ENCODE data around the gene FAM90A26. TPM values are rescaled to one million over a fixed set of nuclear protein-coding genes. Genes with fewer than 3 reads are reported as not detected.
"Not testable (repeated sequence)": the region's sequence is repeated elsewhere in the genome, so short reads cannot be mapped to it uniquely, and the experiment has no call there.

FAM90A26 gene, protein sequence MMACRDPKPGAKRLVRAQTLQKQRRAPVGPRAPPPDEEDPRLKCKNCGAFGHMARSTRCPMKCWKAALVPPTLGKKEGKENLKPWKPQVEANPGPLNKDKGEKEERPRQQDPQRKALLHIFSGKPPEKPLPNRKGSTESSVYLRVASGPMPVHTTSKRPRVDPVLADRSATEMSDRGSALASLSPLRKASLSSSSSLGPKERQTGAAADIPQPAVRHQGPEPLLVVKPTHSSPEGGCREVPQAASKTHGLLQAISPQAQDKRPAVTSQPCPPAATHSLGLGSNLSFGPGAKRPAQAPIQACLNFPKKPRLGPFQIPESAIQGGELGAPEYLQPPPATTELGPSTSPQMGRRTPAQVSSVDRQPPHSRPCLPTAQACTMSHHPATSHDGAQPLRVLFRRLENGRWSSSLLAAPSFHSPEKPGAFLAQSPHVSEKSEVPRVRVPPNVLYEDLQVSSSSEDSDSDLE
- not detected in 2 replicates for total RNA-seq (2014; rRNA removed; shearing (Covaris generic); ENCODE audit: low replicate concordance)

DNA sequence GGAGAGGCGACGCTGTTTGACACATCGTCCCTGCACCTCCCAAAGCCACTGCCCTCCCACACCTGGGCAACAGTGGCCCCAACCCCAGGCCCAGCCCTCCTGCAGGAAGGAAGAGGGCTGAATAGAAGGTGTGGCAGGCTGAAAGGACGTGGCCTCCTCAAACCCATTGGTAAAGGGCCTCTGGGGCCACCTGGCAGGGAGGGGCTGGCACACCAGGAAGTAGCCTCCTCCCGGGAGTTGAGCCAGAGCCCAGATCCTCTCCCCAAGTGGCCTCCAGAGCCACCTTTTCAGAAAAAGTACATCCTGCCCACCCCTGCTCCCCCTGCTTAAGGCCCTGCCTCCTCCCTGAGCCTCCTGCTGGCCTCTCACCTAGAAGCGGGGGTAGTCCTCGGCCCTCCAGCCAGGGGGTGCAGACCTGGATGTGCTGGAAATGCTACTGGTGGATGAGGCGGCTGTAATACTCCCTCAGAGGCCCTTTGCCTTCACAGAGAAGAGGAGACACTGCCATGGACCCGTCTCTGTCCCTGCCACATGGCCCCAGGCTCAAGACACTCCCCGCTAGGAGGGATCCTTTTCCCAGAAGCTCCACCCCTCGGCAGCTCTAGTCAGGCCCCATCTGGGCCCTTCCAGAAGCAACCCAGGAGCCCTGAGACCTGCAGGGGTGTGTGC, at the start of gene FAM90A26:
TSS of gene FAM90A26 (plus strand) at position 619 of the 669 bp plus-strand sequence. CDS start 2,764 bp downstream, outside the sequence.
- not testable (repeated sequence) for H3K4me3 ChIP-seq, H3K36me3 ChIP-seq, H3K27me3 ChIP-seq, H3K9me3 ChIP-seq
- peak; percentile 53 for DNase-seq

DNA sequence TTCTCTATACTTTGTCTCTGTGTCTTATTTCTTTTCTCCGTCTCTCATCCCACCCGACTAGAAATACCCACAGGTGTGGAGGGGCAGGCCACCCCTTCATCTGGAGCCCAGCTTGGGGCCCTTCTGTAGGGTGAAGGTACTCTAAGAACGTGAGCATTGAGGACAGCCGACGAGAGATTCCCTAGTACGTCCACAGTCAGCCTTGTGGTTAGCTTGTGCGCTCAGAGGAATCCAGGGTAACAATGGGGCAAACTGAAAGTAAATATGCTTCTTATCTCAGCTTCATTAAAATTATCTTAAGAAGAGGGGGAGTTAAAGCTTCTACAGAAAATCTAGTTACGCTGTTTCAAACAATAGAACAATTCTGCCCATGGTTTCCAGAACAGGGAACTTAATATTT, 47.5 kb upstream of the FAM90A26 start:
- H3K36me3 ChIP-seq, H3K27me3 ChIP-seq, DNase-seq, H3K9me3 ChIP-seq, H3K4me3 ChIP-seq: not testable (repeated sequence)

DNA sequence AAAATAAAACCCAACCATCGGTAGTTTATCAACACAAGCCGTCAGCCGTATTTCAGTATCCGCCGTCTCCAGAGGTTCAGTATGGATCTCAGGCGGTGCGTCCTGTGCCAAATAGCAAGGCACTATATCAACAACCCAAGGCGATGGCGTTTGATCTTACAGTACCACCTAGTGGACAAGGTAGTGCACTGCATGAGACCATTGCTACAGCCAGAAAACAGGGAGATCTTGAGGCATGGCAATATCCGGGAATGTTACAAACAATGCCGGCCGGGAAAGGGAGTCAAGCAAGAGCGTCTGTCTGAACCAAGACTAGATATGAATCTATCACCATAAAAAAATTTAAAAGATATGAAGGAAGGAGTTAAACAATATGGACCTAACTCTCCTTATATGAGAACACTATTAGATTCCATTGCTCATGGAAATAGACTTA, 46.6 kb upstream of the FAM90A26 start:
- not testable (repeated sequence) for H3K4me3 ChIP-seq, H3K36me3 ChIP-seq, H3K27me3 ChIP-seq, H3K9me3 ChIP-seq
- peak; percentile 10 for DNase-seq

DNA sequence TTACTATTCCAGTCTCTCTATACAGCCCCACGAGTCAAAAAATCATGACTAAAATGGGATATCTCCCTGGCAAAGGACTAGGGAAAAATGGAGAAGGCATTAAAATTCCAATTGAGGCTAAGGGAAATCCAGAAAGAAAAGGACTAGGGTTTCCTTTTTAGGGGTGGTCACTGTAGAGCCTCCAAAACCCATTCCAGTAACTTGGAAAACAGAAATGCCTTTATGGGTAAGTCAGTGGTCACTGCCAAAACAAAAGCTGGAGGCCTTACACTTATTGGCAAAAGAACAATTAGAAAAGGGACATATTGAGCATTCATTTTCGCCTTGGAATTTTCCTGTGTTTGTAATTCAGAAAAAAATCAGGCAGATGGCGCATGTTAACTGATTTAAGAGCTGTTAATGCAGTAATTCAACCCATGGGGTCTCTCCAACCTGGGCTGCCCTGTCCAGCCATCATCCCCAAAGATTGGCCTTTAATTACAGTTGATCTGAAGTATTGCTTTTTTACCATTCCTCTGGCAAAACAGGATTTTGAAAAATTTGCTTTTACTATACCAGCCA, 44.5 kb upstream of the FAM90A26 start:
- not testable (repeated sequence) for H3K36me3 ChIP-seq, H3K4me3 ChIP-seq, H3K27me3 ChIP-seq, DNase-seq, H3K9me3 ChIP-seq

DNA sequence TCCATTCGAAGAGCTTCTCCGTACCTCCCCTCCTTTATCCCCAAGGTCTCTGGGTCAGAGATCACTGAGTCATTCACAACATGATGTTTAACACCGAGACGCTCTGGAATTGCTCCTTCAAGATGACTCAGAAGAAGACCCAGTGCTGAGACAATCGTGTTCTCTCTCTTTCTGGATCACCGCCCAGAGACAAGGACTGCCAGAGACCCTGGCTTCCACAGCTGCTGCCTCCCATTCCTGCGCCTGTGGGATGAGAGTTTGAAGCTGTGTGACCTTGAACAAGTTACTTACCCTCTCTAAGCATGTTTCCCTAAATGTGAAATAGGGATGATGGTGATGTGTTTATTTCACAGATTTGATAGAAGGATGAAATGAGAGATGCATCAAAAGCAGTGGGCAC, 38.8 kb upstream of the FAM90A26 start:
- H3K36me3 ChIP-seq, H3K4me3 ChIP-seq, H3K27me3 ChIP-seq, H3K9me3 ChIP-seq: not testable (repeated sequence)
- DNase-seq = peak; percentile 83

DNA sequence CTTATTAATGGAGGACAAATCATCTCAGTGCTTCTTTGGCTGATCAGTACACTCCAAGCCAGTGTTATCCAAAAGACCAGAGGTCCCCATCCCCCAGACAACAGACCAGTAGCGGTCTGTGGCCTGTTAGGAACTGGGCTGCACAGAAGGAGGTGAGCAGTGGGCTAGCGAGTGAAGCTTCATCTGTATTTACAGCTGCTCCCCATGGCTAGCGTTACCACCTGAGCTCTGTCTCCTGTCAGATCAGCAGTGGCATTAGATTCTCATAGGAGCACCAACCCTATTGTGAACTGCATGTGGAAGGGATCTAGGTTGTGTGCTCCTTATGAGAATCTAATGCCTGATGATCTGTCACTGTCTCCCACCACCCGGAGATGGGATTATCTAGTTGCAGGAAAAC, 37.4 kb upstream of the FAM90A26 start:
- DNase-seq, H3K36me3 ChIP-seq, H3K9me3 ChIP-seq, H3K4me3 ChIP-seq, H3K27me3 ChIP-seq: not testable (repeated sequence)

DNA sequence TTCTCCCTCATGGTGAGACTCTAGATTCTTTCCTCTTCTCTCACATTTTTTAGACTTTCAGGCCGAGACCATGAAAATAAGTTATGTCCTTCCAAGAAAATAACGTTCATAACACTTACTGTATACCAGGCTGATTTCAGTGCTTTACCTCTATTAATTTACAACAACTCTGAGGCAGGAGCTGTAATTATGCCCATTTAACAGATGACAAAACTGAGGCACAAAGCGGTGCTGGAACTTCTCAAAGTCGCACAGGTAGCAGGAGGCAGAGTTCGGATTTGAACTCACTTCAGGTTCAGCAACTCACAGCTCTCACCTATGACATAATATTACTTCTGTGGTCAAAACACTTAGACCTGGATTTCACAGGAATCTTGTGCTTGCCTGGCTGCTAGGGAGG, 36.2 kb upstream of the FAM90A26 start:
- not testable (repeated sequence) for H3K27me3 ChIP-seq, DNase-seq, H3K4me3 ChIP-seq, H3K36me3 ChIP-seq, H3K9me3 ChIP-seq

DNA sequence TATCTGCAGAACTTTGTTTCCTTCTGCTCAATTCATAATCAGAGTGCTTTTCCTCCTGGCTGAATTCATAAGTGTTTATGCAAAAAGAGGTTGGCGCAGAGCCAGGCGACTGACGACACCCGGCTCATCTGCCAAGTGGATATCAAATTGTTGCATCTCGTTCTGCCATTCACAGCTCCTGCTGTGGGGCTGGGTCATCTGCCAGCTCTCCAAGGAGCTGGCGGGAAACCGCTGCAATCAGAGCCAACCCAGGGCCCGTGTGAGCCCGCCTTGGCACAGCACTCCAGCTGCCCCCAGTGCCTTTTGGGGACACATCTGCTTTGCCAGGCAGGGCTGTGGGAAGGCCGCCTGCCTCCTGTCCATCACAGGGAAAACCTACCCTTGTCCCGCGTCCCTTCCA, 35.7 kb upstream of the FAM90A26 start:
- not testable (repeated sequence) for H3K27me3 ChIP-seq, H3K36me3 ChIP-seq, H3K9me3 ChIP-seq, H3K4me3 ChIP-seq
- DNase-seq = peak; percentile 83

DNA sequence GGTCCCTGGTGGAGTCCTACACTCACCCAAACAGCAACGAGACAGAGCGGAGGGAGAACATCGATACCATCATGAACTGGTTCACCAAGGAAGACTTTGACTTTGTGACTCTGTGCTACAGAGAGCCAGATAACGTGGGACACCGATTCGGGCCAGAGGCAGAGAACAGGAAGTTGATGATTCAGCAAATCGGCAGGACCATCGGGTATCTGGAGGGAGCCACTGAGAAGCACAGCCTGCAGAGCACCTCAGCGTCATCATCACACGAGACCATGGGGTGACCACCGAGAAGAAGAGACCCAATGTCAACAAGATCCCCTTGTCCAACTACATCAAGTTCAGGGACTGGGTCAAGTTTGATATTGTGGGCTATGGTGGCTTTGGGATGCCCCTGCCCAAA, 29.2 kb upstream of the FAM90A26 start:
- H3K27me3 ChIP-seq, DNase-seq, H3K9me3 ChIP-seq, H3K4me3 ChIP-seq, H3K36me3 ChIP-seq: not testable (repeated sequence)

DNA sequence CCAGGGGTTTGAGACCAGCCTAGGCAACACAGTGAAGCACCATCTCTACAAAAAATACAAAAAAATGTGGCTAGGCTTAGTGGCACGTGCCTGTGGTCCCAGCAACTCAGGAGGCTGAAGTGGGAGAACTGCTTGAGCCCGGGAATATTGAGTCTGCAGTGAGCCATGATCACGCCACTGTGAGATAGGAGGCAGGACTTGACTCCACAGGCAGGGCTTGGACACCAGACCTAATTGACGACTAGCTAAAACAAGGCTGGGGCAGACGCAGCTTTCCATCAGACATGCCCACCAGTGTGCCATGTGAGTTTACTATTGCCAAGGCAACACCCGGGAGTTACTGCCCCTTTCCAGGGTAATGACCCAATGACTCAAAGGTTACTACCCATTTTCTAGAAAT, 27.4 kb upstream of the FAM90A26 start:
- not testable (repeated sequence) for H3K27me3 ChIP-seq, H3K9me3 ChIP-seq, DNase-seq, H3K4me3 ChIP-seq, H3K36me3 ChIP-seq

DNA sequence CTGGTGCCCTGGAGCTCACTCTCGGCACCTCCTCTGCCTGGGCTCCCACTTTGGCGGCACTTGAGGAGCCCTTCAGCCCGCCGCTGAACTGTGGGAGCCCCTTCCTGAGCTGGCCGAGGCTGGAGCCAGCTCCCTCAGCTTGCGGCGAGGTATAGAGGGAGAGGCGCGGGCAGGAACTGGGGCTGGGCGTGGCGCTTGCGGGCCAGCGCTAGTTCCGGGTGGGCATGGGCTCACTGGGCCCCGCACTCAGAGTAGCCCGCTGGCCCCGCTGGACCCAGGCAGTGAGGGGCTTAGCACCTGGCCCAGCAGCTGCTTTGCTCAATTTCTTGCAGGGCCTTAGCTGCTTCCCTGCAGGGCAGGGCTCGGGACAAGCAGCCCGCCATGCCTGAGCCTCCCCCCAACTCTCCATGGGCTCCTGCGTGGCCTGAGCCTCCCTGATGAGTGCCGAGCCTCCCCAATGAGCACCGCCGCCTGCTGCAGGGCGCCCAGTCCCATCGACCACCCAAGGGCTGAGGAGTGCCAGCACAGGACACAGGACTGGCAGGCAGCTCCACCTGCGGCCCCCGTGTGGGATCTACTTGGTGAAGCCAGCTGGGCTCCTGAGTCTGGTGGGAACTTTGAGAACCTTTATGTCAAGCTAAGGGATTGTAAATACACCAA, 26.7 kb upstream of the FAM90A26 start:
- Histone ChIP-seq H3K27me3 (no peaks in the 10 kb centered on the region), H3K36me3 (no peaks in the 10 kb centered on the region), H3K9me3 (no peaks in the 10 kb centered on the region), H3K4me3 (no peak overlapping the region)
- no peak for DNase-seq

DNA sequence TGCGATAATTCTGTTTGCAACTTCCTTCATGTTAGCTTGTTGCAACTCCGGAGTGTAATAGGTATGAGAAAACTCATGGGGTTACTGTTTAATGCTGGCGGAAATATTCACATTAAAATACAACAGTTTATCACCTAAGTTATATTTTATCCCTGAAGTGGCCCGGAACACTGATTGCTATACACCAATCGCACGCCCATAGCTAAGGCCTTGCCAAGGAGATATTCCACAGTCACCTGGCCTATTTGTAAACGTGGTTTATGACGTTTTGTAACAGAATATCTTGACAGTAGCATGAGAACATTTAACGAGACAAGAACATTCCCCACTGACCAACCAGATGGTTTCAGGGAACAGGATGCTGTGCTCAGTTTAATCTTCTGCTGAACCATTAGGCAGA, 23.2 kb upstream of the FAM90A26 start:
- no peaks in the 10 kb centered on the region for H3K36me3 ChIP-seq
- no peaks in the 10 kb centered on the region for H3K9me3 ChIP-seq
- H3K27me3 ChIP-seq = no peaks in the 10 kb centered on the region
- DNase-seq = no peak
- no peak overlapping the region for H3K4me3 ChIP-seq

DNA sequence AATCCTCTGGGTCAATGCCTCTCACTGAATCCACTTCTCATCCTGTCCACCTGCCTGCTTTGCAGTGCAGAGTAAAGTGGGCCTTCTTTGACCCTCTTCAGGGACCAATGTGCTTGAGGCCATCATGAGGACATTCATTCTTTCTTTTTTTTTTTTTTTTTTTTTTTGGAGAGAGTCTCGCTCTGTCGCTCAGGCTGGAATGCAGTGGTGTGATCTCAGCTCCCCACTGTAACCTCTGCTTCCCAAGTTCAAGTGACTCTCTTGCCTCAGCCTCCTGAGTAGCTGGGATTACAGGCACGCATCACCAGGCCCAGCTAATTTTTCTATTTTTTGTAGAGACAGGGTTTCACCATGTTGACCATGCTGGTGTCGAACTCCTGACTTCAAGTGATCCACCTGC, 22.8 kb upstream of the FAM90A26 start:
- not testable (repeated sequence) for H3K36me3 ChIP-seq, H3K4me3 ChIP-seq, DNase-seq, H3K27me3 ChIP-seq, H3K9me3 ChIP-seq

DNA sequence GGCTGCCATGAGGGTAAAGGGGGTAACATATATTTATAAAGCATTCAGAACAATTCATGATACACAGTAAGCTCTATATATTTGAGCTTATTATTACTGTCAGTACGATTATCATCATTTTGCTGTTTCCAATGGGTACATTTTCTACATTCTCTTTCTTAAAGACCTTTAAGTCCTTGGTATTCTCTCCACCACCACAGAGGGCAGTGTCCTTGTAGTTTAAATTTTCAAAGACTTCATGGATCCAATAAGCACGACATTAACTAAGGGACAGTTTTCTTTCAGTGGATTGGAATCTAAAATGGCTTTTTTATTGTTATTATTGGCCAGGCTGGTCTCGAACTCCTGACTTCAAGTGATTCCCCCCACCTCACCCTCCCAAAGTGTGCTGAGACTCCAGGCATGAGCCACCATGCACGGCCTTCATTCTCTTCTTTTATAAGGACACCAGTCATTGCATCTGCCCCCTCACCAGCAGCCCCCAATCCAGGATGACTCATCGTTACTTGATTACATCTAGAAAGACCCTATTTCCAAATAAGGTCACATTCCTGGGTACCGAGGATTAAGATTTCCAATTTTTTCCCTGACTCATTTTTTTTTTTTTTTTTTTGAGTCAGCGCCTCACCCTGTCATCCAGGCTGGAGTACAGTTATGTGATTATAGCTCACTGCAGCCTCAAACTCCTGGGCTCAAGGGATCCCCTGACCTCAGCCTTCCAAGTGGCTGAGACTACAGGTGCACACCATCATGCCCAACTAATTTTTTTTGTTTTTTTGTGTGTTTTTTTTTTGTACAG, 21.4 kb upstream of the FAM90A26 start:
- not testable (repeated sequence) for DNase-seq, H3K4me3 ChIP-seq, H3K27me3 ChIP-seq, H3K9me3 ChIP-seq, H3K36me3 ChIP-seq

DNA sequence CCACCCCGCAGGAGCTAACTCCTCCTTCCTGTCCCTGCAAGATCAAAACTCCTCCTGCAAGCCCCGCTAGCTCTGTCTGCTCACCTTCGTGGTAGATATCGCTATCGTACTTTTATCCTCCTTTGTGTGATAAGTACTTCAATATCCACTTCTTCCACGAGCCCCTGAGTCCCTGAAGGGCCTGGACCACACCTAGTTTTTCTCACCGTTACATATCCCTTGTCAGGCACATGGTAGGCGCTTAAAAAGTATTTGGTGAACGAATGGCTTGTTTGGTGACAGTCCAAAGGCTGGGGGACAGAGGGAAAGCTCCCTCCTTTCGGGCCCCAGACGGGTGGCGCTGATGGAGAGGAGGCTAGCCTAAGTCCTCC, 18.4 kb upstream of the FAM90A26 start:
- not testable (repeated sequence) for H3K9me3 ChIP-seq, DNase-seq, H3K36me3 ChIP-seq

DNA sequence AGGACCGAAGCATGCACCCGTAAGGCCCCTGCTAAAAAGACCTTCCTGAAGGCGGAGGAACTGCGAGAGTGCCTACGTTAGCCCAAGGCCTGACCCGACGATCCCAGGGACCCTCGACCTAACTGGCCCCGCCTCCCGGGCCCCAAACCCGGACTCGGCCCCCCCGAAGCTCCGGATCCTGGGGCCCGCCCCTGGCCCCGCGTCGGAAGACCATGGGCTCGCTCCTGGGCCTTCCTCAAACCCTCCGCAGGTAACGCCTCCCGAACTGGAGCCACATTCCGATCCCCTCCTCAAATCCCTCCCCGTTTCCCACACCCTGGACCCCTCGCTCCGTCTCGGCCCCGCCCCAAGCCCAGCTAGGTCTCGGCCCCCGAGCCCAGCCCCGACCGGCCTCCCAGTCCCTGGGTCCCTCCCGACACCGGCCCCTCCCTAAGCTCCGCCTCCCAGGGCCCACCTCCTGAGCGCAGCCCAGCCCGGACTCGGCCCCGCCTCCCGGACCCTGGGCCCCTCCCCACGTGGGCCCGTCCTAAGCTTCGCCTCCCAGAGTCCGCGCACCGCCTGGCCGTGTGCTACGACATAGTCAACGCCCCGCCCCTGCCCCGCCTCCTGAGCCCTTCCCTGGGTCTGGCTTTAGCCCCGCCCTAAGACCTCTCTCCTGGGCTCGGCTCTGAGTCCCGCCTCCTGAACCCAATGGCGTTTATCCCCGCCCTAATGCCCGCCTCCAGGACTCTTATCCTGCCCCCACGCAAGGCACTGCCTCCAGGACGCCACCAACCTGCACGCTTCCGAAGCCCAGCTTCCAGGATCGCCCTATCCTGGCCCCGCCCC, 17.8 kb upstream of the FAM90A26 start:
- not testable (repeated sequence) for H3K9me3 ChIP-seq, H3K27me3 ChIP-seq, H3K36me3 ChIP-seq
- peak overlapping the region; percentile 54 for H3K4me3 ChIP-seq
- DNase-seq = peak; percentile 94

More for the DNA sequence above, 18.4 kb upstream of the FAM90A26 start:
- H3K4me3 ChIP-seq = peak overlapping the region; percentile 54
- not testable (repeated sequence) for H3K27me3 ChIP-seq

All from MG63 (cell line).